SK-N-MC (cell line): ENCODE results near the gene ITGB1.

Source experiments
- EZH2 ChIP-seq: fragments of 200-600 bp; sonication (generic); IDR thresholded peaks from one replicate; pipeline ENCODE4 v1.6.1; 2017; ENCODE audit warnings: antibody characterized with exemption
- POLR2AphosphoS5 ChIP-seq: IDR thresholded peaks from 2 replicates; pipeline ENCODE4 v1.6.1; 2012; ENCODE audit warnings: mild to moderate bottlenecking, low read depth, low read length, borderline replicate concordance

DNA sequence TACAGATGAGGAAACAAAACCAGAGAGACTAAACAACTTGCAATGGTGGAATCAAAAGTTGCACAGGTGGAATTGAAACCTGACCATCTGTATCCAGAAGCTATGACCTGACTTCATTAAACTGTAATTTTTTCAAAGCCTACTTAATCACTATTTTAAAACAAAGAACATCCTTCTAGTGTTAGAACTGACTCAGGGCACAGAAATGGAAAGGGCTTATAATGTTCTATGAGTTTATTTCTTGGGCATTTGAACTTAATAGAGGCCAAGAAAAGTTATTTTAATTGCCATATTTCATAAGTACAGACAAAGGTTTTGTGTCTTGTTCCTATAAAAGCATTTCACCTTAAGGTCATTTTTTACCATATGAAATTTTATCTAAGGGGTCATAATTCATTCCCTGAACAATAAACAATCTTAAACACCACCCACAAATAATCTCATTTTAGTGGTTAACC, 8.8 kb downstream of the ITGB1 start:
- no peak for TF ChIP-seq POLR2AphosphoS5
- no peak for TF ChIP-seq EZH2
